ENCODE measurements around the gene MIA.

Gene MIA

DNA sequence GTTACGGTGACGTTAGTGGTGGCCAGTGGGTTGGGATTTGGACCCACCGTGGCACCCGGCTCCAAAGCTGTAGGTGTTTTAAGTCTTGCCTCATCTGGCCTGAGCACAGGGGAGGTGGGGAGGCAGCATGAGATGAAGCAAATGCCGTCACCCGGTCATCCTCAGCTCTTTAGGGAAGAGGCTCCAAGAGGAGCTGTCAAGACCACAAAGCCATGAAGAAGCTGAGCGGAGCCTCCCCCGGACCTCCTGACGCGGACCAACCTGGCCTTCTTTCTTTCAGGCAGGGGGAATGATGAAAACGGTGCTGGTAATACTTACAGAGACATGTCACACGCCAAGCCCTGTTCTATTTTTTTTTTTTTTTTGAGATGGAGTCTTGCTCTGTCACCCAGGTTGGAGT lies 32.4 kb upstream of the MIA start:
- TF ChIP-seq, protein P1, sequence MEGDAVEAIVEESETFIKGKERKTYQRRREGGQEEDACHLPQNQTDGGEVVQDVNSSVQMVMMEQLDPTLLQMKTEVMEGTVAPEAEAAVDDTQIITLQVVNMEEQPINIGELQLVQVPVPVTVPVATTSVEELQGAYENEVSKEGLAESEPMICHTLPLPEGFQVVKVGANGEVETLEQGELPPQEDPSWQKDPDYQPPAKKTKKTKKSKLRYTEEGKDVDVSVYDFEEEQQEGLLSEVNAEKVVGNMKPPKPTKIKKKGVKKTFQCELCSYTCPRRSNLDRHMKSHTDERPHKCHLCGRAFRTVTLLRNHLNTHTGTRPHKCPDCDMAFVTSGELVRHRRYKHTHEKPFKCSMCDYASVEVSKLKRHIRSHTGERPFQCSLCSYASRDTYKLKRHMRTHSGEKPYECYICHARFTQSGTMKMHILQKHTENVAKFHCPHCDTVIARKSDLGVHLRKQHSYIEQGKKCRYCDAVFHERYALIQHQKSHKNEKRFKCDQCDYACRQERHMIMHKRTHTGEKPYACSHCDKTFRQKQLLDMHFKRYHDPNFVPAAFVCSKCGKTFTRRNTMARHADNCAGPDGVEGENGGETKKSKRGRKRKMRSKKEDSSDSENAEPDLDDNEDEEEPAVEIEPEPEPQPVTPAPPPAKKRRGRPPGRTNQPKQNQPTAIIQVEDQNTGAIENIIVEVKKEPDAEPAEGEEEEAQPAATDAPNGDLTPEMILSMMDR (conservative IDR thresholded peaks at IDR 0.05; ENCODE audit: control insufficient read depth, insufficient read depth, low read depth, low read length) = no peak
- no peak for DNase-seq (ENCODE audit: low read depth)
- H3K4me3 ChIP-seq (ENCODE audit: control insufficient read depth, low read depth, low read length) = no peak overlapping the region

DNA sequence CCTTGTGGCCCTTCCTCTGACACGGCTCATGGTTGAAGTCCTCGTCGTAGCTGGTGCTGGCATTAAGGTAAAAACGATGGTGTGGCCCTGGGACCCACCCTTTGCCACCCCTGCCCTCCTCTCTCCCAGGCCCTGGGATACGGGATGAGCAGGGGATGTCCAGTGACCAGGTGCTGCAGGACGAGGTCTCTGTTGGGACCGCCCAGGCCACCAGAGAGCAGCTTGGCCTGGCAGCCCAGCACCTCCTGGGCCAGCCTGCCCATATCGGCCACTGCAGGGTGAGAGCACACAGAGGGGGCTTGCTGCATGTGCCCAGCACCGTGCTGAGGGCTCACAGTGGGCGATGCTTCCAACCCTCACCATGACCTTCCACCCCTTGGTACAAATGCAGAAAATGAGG lies 31.4 kb upstream of the MIA start:
- H3K4me3 ChIP-seq (ENCODE audit: control insufficient read depth, low read depth, low read length) = no peak overlapping the region
- TF ChIP-seq, protein P1 (conservative IDR thresholded peaks at IDR 0.05; ENCODE audit: control insufficient read depth, insufficient read depth, low read depth, low read length) = no peak
- no peak for DNase-seq (ENCODE audit: low read depth)

DNA sequence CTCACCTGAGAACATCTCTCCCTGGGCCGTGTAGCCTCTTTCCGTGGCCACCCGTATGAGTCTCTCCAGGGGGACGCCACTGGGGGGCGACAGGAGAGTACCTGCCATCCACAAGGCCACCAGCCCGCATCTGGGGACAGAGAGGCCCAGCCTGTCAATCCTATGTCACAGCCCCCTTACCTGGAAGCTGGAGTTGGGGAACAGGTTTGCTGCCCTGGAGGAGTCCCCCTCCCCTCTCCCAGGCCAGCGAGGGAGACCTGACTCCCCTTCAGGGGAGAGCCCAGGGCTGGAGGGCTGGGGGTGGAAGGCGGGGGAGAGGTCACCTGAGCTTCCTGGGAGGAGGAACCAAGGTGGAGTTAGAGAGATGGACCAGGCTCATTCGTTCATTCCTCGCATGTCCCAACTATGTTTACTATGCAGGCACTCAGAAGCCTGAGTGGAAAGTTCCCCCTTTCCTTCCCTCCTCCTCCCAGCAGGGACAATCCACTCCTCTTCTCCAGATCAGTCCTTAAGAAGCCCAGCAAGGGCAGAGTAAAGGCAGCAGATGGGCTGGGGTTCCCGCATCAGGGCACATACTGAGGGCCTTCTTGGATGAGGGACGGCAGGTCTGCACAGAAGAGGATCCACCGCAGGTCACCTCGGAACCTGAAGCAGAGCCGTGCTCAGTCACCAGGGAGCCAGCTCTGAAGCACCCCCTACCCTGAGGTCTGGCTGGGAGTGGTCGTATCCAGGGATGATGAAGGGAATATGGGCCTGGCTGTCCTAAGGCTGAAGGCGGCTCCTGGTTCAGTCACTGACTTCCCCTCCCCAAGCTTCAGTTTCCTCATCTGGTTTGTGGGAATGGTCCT lies 30.5 kb upstream of the MIA start:
- TF ChIP-seq, protein P1 (conservative IDR thresholded peaks at IDR 0.05; ENCODE audit: control insufficient read depth, insufficient read depth, low read depth, low read length) = no peak
- no peak for DNase-seq (ENCODE audit: low read depth)
- H3K4me3 ChIP-seq (ENCODE audit: control insufficient read depth, low read depth, low read length) = no peak overlapping the region

DNA sequence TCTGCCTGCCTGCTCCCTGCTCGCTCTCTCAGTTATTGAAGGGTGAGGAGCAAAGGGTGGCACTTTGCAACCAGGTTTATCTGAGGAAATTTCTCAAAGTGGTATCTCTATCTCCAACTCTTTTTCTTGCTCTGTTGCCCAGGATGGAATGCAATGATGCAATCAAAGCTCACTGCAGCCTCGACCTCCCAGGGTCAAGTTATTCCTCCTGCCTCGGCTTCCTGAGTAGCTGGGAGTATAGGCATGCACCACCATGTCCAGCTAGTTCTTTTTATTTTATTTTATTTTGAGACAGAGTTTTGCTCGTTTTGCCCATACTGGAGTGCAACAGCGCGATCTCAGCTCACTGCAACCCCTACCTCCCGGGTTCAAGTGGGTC lies 29.9 kb upstream of the MIA start:
- TF ChIP-seq, protein P1 (conservative IDR thresholded peaks at IDR 0.05; ENCODE audit: control insufficient read depth, insufficient read depth, low read depth, low read length) = no peak
- H3K4me3 ChIP-seq (ENCODE audit: control insufficient read depth, low read depth, low read length) = no peak overlapping the region
- peak; percentile 51 for DNase-seq (ENCODE audit: low read depth)

DNA sequence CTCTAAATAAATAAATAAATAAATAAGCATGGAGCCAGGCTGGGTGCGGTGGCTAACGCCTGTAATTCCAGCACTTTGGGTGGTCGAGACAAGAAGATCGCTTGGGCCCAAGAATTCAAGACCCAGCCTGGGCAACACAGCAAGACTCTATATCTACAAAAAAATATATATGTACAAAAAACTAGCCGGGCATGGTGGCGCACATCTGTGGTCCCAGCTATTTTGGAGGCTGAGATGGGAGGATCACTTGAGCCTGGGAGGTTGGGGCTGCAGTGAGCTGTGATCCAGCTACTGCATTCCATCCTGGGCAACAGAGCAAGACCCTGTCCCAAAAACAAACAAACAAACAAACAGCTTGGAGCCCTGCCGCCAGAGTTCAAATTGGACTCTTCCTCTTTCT lies 27.8 kb upstream of the MIA start:
- no peak overlapping the region for H3K4me3 ChIP-seq (ENCODE audit: control insufficient read depth, low read depth, low read length)
- no peak for DNase-seq (ENCODE audit: low read depth)
- TF ChIP-seq, protein P1 (conservative IDR thresholded peaks at IDR 0.05; ENCODE audit: control insufficient read depth, insufficient read depth, low read depth, low read length) = no peak

DNA sequence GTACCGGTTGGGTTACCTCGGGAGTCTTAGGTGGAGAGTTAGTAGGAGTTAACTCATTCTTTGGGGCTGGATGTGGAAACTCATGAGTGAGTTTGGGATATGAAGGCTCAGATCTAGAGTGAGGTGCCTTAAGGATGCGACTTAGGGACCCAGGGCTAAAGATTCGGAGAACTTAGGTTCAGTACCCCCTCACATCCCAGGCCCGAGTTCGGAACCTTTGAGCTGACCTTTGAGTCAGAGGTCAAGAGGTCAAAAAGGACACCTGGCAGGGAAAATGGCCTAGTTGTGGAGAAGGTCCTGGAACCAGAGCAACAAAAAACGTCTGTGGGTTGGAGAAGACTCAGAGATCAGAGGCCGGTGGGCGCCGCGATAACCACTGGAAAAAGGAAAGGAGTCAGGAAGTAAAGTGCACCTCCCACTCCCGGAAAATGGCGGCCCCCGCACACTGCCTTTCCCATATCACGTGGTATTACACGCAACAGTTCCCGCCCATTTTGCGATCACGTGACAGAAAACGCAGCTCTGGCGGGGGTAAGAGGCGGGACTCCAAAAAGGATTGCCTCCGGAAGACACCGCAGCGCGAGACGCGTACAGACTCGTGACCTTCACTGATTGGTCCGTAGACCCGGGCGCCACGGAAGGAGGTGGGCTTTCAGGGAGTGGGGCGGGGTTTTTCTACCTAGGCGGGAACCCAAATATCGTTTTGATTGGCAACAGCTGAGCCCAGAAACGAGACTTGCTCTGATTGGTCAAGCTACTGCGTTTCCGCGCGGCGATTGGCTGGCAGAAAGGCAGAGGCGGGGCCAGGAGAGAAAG lies 25.1 kb upstream of the MIA start, which contains the start of gene ACTMAP:
TSS of gene ACTMAP (minus strand) at position 420 of the 816 bp plus-strand sequence. CDS start 674 bp downstream, outside the sequence.
- H3K4me3 ChIP-seq (ENCODE audit: control insufficient read depth, low read depth, low read length) = peak within 1 kb of the TSS; percentile 79
- TF ChIP-seq, protein P1 (conservative IDR thresholded peaks at IDR 0.05; ENCODE audit: control insufficient read depth, insufficient read depth, low read depth, low read length) = no peak
- peak; percentile 100 for DNase-seq (ENCODE audit: low read depth)

All from fibroblast of mammary gland (primary cell).